ENCODE measurements around the gene JAK3. TPM values are rescaled to one million over a fixed set of nuclear protein-coding genes. Genes with fewer than 3 reads are reported as not detected.
A peak's percentile ranks its signal among the peaks of the same experiment; 100 is the strongest.

Gene JAK3
- total RNA-seq, 1 experiment from 2014 or later = not detected

DNA sequence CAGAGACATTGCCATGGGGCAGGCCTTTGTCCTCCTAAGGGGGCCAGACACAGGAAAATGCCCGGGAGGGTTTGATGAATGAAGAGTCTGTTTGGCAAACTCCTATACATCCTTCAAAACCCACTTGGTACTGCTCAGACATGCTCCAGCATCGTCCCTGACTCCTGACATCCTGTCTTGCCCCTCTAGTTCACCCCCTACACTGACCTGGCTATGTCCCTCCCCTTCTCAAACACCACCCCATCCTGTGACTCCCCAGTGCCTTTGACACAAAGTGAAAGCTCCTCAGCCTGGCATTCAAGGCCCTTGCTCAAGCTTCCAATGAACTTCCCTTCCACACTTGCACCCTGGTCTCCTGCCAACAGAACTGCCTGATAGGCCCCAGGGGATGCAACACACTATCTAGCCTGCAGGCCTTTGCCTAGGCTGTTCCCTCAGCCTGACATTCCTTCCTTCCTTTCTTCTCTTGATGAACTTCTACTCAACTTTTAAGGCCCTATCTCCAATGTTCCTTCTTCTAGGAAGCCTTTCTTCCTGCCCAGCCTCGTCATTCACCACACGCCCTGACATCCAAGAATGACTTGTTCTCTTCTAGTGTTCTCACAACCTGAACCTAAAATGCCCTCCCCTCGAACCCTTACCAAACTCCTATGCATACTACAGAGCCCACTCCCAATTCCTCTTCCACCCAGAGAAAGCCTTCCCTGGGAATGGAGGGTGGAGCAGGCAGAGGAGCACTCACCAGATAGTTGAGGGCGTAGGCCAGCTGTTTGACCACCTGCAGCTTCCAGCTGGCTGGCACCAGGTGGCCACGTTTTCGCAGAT lies 12.4 kb downstream of the JAK3 start:
- Mint-ChIP-seq H3K36me3 (ENCODE audit: insufficient read depth, unreplicated experiment) (no peaks in the 10 kb centered on the region), H3K4me3 (ENCODE audit: unreplicated experiment) (no peak overlapping the region), H3K27ac (ENCODE audit: unreplicated experiment) (no peak overlapping the region), H3K4me1 (ENCODE audit: low read depth, unreplicated experiment) (no peaks in the 10 kb centered on the region), H3K27me3 (ENCODE audit: insufficient read depth, unreplicated experiment) (peaks cover 3% of the 10 kb centered on the region), H3K9me3 (ENCODE audit: unreplicated experiment) (no peaks in the 10 kb centered on the region)
- Histone ChIP-seq H3K4me1 (no peaks in the 10 kb centered on the region), H3K27me3 (replicated peaks; ENCODE audit: control insufficient read depth, insufficient read depth, low read length) (no peaks in the 10 kb centered on the region; the same call in 1 of the 2 replicates), H3K4me3 (ENCODE audit: low read depth, low read length) (no peak overlapping the region), H3K9me3 (no peaks in the 10 kb centered on the region), H3K36me3 (ENCODE audit: control insufficient read depth, insufficient read depth, low read length) (no peaks in the 10 kb centered on the region)
- no peak for DNase-seq
- ChIA-PET POLR2A (no interaction called here), CTCF (interaction anchor here (0.6 to 0.7 kb wide), 2 partner anchors 69 to 95 kb away, joined by 5 read pairs; no protein-coding TSS in a partner anchor)
- intact Hi-C loops (cut with micrococcal nuclease; ENCODE audit: unreplicated experiment) = no loop called here
- TF ChIP-seq, protein P1, sequence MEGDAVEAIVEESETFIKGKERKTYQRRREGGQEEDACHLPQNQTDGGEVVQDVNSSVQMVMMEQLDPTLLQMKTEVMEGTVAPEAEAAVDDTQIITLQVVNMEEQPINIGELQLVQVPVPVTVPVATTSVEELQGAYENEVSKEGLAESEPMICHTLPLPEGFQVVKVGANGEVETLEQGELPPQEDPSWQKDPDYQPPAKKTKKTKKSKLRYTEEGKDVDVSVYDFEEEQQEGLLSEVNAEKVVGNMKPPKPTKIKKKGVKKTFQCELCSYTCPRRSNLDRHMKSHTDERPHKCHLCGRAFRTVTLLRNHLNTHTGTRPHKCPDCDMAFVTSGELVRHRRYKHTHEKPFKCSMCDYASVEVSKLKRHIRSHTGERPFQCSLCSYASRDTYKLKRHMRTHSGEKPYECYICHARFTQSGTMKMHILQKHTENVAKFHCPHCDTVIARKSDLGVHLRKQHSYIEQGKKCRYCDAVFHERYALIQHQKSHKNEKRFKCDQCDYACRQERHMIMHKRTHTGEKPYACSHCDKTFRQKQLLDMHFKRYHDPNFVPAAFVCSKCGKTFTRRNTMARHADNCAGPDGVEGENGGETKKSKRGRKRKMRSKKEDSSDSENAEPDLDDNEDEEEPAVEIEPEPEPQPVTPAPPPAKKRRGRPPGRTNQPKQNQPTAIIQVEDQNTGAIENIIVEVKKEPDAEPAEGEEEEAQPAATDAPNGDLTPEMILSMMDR (IDR thresholded peaks at IDR 0.05; ENCODE audit: insufficient read depth in 1 of 2, low read depth in 1 of 2, low read length in 1 of 2, severe bottlenecking in 1 of 2, unreplicated experiment in 1 of 2) = no peak
- no TSS peak for BruUV-seq (replicated peaks)

DNA sequence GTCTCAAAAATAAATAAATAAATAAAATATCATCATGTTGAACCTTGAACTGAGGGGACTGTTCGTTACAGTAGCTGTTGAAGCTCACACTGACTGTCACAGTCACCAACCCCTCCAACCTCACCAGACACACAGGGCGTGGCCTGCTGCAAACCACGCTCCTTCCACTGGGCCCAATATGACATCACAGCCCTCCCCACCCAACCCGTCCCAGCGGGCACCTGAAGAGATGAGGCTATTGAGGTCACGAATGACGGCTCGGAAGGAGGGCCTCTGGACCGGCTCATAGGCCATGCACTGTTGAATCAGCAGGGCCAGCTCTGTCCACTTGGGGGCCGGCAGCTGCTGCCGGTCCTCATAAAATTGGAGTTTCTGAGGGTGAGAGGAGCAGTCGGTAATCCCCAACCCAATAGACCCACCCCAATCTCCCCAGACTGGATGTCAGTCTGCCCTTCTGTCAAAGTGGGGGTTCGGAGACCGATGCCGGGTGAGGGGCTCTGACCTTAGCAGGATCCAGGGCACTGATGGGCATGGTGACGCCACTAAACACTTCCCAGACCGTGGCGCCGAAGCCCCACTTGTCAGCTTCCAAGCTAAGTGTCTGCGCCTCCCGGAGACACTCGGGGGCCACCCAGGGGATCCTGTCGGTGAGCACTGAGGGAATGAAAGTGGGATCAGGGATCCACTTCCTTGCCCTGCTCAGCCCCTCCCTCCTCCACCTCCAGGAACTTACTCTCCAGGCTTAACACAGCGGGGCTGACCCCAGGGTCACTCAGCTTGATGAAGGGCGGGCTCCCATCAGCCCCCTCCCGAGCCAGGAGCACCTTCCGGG lies 13.2 kb downstream of the JAK3 start:
- Mint-ChIP-seq H3K36me3 (ENCODE audit: insufficient read depth, unreplicated experiment) (no peaks in the 10 kb centered on the region), H3K4me1 (ENCODE audit: low read depth, unreplicated experiment) (no peaks in the 10 kb centered on the region), H3K9me3 (ENCODE audit: unreplicated experiment) (no peaks in the 10 kb centered on the region), H3K4me3 (ENCODE audit: unreplicated experiment) (no peak overlapping the region), H3K27ac (ENCODE audit: unreplicated experiment) (no peak overlapping the region), H3K27me3 (ENCODE audit: insufficient read depth, unreplicated experiment) (peaks cover 3% of the 10 kb centered on the region)
- intact Hi-C loops (cut with micrococcal nuclease; ENCODE audit: unreplicated experiment) = no loop called here
- ChIA-PET POLR2A (interaction anchor here (1.7 kb wide), 1 partner anchor 25 kb away, joined by 6 read pairs; no protein-coding TSS in a partner anchor), CTCF (interaction anchor here (0.6 to 0.7 kb wide), 4 partner anchors 28 to 121 kb away, joined by 3 to 5 read pairs (median 4); no protein-coding TSS in a partner anchor)
- Histone ChIP-seq H3K27me3 (replicated peaks; ENCODE audit: control insufficient read depth, insufficient read depth, low read length) (no peaks in the 10 kb centered on the region; the same call in 1 of the 2 replicates), H3K9me3 (no peaks in the 10 kb centered on the region), H3K4me1 (no peaks in the 10 kb centered on the region), H3K36me3 (ENCODE audit: control insufficient read depth, insufficient read depth, low read length) (no peaks in the 10 kb centered on the region), H3K4me3 (ENCODE audit: low read depth, low read length) (no peak overlapping the region)
- BruUV-seq (replicated peaks) = no TSS peak
- TF ChIP-seq, protein P1 (IDR thresholded peaks at IDR 0.05; ENCODE audit: insufficient read depth in 1 of 2, low read depth in 1 of 2, low read length in 1 of 2, severe bottlenecking in 1 of 2, unreplicated experiment in 1 of 2) = peak in 1 of 2 experiments; percentile 4
- DNase-seq = no peak

Data from Caco-2 (cell line).